HG03575 (cell line): ENCODE measurements around the gene ICAM5.

ENCODE experiments used
- ATAC-seq: cut with Tn5 transposase; IDR thresholded peaks from one replicate; pipeline ENCODE4 v1.9.1; 2021; ENCODE audit not compliant: unreplicated experiment, insufficient number of reproducible peaks, low FRiP score; ENCODE audit errors: extremely low read depth

ICAM5 gene

DNA sequence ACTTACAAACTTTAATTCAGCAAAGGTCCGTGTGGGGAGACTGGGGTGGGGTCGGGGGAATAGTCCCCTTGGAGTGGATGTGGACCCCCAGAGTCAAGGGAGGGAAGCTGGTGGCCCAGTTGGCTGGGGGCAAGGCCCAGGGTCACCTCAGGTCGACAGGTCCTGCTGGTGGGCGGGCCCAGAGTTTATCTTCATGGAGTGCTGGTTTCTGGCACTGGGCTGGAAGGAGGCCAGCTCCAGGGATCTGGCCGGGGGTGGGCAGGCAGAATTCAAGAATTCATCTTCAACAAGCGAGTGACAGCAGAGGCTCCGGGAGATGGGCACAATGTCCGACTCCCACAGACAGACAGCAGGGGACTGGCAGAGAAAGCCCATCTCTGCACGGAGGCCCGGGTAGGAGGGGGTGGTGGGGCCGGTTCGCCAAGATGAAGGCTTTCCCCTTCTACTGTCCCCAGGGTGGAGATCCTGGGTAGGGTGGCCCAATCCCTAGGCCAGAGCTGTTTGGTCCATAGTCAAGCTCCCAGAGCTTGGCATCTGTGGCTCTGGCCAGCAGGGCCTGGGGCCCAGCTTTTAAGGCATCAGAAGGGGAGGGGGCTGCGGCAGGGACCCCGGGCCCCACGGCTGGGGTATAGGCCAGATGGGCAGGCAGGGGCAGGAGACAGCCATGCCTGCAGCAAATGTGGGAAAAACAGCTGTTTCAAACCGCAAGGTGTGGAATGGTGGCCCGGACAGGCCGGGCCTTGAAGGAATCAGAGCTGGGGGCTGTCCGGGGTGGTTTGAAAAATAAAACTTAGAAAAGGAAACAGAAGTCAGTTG is 26.7 kb downstream of the ICAM5 start:
- ATAC-seq, result no peak

DNA sequence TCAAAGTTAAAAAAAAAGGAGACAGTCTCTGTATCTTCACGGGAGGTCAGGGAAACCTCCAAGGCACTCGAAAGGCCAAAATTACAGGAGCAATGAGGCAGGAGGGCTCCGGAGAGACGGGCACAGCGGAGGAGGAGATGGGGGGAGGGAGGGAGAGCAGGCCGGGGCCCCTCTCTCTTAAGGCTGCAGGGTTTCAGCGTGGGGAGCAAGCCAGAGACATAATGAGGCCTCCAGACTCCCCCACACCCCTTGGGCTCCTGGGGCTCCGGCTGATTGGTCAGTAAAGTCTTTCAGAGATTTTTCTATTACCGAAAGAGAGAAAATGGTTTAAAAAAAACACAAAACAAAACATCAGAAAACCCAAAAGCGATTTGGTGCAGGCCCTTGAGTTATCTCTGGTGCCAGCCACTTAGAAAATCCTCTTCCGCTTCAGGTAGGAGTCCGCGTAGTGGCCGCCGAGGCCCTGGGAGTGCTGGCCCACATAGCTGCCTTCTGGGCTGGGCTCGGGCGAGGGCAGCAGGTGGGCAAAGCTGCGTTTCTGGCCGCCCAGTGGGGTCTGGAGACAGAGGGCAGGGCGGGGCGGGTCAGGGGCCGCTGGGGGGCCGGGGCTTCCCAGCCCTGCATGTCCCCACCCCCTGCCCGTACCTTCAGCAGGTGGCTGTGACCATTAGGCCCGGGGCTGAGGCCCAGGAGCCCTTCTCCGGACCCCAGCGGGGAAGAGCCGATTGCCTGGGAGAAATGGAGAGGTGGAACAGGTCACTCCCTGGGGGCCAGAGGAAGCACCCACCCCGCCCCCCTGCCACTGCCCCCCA is 27.5 kb downstream of the ICAM5 start:
- no peak for ATAC-seq

DNA sequence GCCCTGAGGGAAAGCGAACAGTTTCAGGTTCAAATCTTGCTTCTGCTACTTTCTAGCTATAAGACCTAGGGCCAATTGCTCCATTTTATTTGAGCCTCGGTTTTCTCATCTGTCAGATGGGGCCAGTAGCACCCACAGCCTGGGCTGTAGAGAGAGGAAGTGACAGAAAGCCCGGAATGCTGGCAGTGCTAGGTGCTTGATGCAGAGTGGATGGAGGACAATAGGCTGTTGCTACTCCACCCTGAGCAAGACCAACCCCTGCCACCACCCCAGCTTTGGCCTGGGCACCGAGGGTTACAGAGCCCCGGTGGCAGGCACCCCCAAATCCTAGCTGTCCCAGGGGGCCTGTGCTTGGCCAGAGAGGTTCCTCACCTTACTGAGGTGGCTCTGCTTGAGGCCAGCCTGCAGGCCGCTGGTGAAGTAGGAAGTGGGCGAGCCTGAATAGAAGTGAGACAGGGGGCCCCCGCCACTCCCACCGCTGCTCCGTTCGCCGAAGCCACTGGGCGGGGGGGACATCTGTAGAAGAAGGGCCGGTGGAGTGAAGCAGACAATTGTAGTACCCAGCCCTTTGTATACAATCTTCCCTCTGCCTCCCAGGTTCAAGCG is 28.2 kb downstream of the ICAM5 start:
- ATAC-seq, result no peak

DNA sequence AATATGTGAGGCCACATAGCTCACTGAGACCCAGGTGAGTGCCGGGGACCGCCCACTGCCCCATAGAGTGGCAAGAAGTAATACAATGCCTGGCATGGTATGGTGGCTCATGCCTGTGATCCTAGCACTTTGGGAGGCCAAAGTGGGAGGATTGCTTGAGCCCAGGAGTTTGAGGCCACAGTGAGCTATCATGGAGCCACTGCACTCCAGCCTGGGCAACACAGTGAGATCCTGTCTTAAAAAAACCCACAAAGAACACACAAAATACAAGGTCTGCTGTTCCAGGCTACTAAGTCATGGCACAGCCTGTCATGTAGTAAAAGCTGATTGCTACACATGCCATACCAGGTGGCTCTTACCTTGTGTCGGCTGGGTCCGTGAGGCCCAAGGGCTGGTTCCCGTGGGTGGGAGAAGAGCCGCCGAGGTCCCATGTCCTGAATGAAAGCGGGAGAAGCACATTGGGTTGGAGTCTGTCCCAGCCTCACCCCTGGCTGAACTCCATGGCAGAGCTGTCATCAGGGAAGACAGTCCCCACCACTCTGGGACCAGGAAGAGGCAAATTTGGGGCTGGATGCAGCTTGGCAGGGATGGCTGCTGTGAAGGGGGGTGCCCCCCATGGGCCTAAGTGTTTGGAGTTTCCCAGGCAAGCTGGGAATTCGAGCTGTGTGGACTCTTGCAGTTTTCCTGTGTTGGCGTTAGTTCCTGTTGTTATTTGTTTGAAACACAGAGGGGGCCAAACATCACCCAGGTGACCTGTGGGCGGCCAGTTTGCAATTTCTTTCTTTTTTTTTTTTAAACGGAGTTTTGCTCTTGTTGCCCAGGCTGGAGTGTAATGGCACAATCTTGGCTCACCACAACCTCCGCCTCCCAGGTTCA is 29.3 kb downstream of the ICAM5 start:
- no peak for ATAC-seq

DNA sequence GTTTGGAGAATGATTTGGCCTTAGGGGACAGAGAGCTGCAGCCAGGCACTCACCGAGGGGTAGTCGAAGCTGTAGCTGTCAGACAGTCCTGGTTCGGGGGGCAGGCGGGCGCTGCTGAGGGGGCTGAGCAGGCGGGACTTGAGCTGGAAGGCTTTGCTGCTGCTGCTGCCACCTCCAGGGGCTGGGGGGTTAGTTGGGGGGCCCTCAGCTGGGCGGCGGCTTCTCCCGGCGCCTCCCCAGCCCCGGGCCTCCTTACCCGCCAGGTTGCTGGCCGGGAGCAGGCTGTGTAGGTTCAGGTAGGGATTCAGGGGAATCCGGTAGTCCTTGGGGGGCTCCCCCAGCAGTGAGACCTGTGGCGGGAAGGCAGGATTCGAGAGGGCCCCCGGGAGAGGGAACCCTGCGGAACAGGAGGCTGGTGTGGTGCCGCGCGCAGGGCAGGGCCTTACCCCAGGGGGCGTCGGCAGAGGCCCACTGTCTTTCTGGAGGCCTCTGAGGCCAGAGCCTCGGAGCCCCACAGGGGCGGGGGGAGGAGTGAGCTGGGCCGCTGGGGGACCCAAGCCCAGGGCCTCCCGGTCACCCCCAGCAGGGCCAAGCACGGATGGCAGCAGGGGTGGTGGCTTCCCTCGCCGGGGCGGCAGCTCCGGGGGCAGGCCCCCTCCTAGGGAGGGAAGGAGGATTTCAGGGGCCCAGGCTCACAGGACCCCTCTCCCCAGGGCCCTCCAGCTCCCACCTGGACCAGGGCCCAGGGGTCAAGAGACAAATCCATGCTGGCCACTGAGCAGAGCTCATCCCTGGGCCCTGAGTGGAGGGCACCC is 31.1 kb downstream of the ICAM5 start:
- no peak for ATAC-seq

DNA sequence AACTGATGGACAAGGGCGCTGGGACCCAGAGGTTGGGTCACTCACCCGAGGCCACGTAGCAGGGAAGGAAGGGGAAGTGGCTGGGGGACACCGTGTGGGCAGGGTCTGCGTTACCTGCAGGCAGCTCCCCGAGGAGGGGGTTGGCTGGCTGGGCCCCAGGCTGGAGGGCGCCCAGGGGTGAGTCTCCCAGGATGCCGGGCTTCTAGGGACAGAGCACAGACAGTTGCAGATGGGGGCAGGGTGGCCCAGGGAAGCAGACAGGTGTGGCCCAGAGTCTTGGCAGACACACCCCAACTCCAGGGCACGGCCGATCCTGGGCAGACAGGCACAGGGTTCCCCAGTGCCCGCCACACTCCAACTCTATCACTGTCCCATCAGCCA is 31.7 kb downstream of the ICAM5 start:
- ATAC-seq, result no peak

DNA sequence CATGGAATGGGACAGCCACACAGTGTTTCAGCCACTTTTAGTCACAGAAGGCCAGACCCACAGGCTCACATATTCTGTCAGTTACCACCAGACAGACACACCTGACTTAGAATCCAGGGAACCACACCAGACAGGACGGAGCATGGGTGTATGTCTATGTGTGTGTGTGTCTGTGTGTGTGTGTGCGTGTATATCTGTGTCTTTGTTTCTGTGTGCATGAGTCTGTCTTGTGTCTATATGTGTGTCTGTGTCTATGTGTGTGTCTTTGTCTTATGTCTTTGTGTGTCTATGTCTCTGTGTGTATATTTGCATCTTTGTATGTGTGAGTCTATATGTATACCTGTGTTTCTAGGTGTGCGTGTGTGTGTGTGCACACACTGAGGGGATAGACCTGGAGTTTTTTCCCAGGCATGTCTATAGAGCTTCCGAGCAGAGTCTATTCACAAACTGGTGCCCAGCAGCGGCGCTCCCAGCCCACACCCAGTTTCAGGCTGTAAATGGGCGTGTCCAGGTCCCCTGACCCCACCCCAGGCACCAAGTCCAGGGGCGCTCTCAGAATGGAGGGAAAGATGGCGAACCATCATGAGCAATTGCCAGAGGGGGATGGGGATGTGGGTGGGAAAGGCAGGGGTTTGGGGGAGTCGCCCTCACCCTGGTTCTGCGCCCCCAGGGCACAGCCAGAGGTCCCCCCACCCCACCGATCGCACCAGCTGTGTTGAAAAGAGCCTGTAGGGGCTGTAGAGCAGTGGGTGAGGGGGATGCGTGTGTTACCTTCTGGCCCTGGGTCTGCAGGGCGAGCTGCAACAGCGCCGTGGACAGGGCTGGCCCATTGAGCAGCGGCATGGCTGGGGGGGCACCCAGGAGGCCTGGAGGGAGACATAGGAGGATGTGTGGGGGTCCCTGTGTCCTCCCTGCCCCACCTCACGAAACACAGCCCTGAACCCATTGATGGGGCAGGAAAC is 32.4 kb downstream of the ICAM5 start:
- no peak for ATAC-seq

DNA sequence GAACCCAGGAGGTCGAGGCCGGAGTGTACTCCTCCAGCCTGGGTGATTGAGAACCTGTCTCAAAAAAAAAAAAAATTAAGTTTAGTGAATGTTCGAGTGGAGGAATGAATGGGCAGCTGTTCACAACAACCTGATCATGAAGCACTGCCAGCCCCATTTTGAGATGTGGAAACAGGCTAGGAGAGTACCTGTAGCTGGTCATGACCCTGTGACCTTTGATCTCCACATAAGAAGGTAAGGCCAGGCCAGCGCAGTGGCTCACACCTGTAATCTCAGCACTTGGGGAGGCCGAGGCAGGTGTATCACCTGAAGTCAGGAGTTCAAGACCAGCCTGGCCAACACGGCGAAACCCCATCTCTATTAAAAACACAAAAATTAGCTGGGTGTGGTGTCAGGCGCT is 36.0 kb downstream of the ICAM5 start:
- ATAC-seq, result no peak

DNA sequence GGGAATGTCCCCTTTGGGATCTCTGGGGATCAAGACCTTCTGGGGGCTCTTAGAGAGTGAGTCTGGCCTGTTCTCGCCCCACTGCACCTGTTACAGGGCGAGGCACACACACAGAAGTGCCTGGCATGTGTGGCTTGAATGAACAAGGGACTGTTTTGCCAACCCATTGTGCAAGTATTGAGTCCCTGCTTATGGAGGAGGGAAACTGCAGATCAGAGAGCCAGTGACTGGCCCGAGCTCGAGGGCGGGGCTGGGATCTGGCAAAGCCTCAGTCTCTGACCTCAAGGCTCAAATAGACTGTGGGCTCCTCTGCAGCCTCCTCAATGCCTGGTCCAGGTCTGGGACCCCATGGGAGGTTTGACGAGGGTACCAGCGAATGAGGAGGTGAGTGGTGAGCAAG is 38.0 kb downstream of the ICAM5 start:
- no peak for ATAC-seq

DNA sequence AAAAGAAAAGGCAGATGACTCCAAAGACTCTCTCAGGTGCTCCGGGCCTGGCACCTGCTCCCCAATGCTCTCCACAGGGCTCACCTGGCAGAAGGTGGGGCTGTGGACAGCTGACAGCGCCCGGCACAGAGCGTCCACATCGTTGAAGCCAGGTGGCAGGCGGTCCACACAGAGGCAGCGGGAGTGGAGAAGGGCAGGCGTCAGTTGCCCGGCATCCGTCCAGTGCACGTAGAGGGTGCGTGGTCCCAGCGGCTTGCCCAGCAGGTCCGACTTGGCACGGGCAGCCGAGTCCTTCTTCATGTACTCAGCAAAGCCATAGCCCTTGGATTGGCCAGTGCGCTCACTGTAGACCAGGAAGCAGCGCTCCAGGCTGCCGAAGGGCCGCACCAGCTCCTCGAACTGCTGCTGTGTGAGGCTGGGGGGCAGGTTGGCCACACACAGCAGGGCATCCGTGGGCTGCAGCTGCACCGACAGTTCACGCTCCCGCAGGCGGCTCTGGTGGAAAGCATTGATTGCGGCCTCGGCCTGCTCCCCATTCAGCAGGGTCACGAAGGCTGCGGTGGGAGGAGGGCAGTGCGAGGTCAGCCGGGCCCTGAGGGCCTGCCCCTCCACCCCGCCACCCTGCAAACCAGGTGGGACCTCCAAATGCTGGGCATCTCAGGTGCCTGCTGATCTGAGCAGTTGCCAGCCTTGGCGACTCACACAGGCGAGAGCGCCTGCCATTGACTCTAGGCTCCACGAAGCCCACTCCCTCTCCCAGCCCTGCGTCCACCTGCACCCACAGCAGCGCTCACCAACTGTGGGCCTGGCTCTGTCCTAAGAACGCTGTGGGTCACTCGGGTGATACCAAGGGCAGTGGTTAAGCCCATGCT is 39.0 kb downstream of the ICAM5 start:
- ATAC-seq, result no peak

DNA sequence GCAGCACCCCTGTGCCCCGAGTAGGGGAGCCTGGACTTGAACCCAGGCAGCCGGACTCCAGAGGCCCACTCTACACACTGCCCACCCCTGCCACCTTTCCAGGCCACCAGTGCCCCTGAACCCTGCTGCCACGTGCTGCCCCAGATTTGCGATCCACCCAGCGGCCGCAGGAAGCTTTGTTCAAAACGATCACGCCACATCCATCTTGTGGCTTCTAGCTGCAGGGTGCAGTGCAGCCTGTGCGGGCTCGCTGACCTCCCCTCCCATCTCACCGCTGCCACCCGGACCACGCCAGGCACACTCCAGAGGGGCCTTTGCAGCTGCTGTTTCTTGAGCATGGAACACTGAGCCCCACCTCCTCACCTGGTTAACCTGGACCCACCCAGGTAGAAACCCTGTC is 39.8 kb downstream of the ICAM5 start:
- no peak for ATAC-seq

DNA sequence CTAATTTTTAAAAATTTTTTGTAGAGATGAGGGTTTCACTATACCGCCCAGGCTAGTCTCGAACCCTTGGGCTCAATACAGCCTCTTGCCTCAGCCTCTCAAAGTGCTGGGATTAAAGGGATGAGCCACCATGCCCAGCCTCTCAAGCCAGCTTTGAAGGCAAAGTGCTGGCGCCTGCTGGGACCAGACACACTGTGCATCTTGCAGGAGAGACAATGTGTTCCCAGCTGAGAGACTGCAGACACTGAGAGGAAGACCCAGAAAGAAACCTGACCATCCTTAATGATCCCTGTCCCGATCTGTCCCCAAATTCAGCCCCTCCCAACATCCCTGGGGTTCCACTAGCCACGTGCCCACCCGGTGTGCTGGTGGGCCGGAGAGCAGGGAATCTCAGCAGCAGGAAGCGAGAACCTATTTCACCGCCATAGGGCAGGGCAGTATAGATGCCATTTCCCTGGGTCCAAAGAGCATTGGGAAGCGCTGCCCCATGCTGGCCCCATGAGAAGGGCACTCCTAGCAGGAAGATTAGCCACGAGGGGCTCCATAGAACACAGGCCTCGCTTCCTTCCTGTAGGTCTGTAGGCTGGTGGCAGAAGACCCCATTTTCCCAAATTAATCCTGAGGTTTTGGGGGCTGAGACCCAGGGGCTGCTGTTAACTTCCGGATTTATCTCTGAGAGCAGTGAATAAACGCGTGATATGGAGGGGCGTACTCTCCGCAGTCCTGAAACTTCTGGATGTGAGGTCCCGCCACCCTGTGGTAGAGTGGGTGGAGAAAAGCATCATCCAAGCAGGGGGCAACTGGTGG is 42.6 kb downstream of the ICAM5 start:
- no peak for ATAC-seq

DNA sequence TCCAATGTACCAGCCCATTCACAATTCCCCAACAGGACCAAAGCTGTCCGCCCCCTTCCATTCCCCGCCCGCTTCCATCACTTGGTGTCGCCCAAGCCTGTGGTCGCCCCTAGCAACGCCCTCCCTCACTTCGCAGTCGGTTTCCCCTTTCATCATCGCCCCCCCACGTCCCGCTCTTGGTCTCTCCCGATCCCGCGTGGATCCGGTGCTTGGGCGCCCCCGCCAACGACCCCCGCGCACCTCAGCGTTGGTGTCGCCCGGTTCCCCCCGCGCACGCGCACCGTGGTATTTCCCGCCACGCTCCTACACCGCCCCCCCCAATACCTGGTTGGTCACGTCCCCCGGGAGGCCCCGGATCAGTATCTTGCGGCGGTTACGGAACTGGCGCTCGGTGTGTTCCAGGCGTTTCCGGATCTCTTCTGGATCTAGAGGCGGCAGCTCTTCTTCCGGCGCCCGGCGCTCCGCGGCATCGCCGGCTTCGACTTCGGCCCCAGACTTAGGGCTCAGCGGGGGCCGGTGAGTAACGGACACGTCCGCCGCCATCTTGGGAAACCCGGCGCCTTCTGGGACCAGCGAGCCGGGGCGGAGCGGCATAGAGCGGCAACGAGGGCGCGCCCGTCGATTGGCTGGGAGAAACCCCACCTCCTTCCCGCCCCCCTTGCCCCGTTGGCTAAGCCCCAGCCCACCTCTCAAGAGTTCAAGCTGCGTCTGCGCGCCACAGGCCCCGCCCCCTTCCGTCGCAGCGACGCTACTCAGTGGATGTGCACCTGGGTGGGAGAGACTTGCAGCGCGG is 43.4 kb downstream of the ICAM5 start, which contains the start of gene RAVER1:
TSS of gene RAVER1 (minus strand) at position 565 of the 793 bp plus-strand sequence. CDS start at position 543, 22 bp downstream.
- ATAC-seq, result peak; percentile 58

DNA sequence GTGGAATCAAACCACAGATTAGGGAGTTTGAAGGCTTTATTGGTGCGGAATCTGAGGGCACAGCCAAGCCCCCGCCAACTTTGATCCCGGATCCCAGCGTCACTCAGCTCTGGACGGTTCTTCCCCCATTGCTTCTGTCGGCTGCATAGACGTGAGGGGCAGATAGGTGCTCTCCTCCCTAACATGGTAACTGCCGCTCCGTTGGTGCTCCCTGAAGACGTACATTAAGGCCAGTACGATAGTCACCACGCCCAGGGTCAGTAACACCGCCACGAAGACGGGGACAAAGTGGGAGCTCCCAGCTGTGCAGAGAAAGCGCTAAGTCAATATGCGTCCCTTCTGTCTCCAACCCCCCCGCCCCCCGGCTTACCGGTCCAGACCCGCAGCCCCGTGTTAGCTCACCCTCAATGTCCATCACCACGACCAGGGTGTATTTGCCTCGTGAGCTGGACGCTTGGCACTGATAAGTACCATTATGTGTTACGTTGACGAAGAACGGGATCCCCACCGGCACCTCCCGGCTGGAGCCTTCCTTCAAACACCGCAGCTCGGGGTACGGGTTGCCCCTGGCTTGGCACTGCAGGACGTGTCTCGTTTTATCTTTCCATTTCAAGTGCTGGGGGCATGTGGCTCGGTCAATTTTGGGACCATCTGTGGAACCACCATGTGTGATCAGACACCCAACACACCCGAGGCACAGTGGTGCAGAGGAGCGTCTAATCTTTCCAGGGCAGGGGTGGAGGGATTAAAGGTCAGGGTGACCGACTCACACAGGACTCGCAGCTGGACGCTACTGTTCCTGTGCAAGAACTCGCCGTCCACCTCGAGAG is 44.2 kb downstream of the ICAM5 start:
- ATAC-seq, result no peak
